Stimulated activated CD8-positive, alpha-beta memory T cell treated with anti-CD3 and anti-CD28 coated beads, Interleukin-2, amount 100 ng/mL, for 48 hours (primary cell): ENCODE data around the gene PAPOLB.

Experiments
- DNase-seq, 2 donors: peaks; one replicate each; pipeline ENCODE4 v3.0.0-alpha.2; 2020; ENCODE audit warnings: low read depth in 2 of 2

The PAPOLB gene

DNA sequence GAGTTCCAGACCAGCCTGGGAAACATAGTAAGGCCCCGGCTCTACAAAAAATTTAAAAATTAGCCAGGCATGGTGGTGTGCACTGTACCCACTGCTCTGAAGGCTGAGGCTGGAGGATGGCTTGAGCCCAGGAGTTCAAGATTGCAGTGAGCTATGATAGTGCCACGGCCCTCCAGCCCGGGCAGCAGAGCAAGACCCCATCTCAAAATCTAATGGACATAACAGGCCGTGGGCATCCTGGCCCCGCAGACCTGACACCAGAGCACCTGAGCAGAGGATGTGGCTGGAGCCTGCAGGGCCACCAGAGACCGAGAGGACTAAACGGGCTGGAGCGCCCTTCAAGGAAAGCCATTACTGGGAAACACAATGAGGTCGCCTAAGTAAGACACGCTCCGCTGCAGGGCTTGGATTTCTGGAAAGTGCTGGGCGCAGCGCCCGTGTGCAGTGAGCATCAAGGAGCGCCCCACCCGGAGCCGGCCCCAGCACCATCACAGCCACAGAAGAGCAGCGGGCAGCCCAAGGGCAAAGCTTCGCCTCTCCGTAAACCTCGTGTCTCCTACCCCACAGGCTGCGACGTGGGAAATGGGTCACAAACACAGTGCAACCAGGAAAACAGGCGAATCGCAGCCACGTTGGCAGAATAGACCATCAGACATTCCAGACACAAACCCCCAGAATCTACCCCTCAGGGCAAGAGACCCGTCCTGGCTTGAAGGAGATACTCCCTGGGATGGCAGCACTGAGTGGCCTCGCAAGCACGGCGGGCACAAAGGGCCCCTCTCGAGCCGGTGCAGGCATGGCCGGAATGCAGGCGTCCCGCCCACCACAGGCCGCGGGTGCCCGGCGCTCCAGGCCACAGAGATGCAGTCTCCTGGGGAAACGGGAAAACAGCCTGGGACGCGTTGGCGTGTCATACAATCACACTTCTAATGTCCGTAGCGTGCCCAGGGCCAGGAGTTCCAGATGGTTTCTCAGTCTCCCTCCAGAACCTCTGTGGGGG is 16.8 kb upstream of the PAPOLB start:
- no peak for DNase-seq

DNA sequence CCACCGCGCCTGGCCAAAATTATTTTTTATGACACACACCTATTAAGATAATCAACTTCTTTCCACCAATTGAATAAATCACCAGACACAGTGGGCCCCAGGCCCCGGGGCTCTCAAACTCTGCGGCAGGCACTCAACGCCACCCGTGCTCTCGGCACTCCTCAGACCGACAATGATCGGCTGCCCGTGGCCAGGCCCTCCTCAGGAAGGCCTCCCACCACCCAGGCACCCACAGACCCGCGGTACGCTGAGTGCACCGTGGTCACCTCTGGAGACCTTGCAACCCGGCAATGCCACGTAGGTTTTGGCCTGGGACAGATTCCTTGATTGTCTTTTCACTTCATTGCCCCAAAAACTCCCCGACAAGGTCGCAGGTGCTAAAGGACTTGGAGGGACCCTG is 14.8 kb upstream of the PAPOLB start:
- DNase-seq, result no peak

DNA sequence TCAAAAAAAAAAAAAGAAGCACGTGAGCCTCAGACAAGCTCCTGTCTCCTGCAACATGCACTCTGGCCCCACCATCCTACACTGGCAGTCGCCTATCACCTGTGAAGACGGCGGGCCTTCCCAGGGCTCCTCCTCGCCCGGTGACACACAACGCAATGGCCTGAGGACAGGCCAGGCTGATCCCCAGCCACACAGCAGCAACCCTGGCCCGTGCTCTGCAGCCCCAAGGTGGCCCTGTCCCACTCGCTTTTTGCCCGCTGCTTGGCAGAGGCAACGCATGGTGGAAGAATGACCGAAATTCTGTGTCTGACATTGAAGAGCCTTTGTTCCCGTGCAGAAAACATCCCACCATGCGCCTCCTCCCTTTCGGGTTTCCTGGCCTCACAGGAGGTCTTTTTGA is 13.6 kb upstream of the PAPOLB start:
- DNase-seq, result no peak

- DNase-seq, result no peak
Measured at GRCh38 chr7:4873071-4873944, 11.5 kb upstream of the PAPOLB start.

DNA sequence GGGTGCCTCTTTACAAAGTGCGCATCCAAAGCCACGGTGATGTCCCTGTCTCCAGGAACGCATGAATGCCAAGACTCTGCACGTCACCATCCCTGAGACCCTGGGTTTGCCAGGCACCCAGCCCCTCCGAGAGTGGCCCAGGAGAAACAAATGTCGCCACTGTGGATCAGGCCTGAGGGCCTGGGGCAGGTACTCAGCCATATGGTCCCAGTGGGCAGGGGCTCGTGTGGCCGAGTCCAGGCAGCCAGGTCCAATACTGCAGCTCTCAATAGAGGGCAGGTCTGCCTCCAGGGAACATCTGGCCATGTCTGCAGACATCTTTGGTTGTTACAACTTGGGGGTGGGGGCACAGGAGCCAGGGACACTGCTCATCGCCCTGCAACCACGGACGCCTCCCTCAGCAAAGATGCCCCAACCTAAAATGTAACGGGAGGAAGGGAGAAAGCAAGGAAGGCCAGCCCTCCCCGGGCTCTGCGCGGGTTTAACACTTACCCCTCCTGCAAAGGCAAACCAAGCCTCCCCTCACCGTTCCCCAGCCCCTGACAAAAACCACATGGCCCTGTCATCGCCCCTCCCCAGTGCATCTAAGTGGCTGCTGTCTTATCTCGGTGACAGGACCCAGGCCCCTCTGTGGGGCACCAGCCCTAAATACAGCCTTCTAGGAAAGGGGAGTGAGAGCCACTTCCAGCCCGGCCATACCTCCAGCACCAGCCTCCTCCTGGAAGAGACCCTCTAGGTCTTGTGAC is 10.3 kb upstream of the PAPOLB start:
- no peak for DNase-seq

DNA sequence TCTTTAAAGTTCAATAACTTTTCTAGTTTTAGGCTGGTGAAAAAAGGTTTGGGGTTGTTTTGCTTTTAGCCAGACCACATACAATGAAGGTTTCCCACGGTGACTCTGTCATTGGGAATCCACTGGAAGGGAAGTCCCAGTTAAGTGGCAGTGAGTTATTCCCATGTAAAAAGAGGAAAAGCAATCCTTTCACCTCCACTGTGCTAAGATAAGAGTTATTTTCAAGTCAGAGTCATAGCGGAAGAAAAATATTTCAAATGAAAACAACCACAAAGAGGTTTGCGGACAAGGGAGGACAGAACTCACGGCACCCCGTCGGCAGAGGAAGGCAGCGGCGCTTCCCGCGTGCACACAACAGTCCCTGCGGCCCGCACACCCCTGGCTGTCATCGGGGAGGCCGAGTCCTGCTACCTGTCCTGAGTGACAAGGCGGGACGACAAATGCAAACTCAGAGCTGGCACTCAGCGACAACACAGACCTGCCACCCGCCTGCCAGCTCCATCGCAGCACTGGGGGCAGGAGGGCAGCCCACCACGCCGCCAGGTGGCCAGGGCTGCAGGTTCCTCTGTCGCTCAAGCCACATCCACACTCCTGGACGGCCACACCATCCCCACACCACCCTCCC is 9.3 kb upstream of the PAPOLB start:
- no peak for DNase-seq

DNA sequence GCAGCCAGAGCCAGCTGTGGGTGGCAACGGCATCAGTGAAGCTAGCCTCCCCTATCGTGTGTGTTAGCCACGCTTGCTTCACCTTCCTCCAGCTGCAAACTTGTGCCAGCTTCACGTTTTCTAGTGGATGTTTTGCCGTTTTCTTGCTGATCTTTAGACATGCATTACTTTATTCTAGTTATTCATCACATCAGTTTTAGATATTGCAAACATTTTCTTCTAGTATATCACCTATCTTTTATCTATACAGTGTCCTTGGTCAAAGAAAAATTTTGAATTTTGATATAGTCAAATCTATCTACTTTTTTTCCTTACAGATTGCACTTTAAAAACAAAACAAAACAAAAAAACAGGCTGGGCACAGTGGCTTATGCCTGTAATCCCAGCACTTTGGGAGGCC is 6.7 kb upstream of the PAPOLB start:
- no peak for DNase-seq

- no peak for DNase-seq
Measured at GRCh38 chr7:4866528-4867496, 5.0 kb upstream of the PAPOLB start.

- DNase-seq, result no peak
Measured at GRCh38 chr7:4862156-4862555, 326 bp upstream of the PAPOLB start.

DNA sequence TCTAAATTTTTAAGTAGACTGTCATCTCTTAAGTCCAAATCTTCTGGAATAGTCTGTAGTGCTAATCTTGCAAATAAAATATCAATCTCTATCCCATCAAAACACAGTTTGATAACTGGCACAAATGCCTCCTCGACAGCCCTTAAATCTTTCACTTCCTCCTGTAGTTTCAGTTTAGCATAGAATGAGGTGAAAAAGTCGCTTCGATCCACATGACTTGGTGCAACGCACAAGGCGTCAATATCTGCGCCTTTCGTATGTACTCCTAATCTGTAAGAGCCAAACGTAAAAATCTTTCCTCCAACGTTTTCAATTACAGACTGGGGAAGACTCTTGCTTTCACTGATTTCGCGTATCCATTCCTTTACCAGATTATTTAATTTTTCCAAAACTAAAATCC is 603 bp downstream of the PAPOLB start:
- no peak for DNase-seq

DNA sequence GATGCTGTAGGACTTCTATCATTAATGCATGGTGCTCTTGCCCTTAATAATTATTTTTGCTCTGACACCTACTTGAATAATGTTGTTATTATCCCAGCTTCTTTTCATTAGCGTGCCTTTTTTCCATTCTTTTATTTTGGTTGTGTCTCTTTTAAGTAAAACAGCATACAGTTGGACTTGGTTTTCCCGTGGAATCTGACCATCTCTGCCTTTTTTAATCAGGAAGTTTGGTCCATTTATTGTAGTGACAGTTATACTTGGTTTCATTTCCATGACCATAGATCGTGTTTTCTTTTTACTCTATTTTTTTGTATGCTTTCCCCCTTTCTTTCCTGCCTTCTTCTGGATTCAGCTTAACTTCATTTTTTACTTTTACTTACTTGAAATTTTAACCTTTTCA is 4.6 kb downstream of the PAPOLB start:
- no peak for DNase-seq

- DNase-seq, result no peak
Measured at GRCh38 chr7:4856336-4857057, 5.3 kb downstream of the PAPOLB start.

DNA sequence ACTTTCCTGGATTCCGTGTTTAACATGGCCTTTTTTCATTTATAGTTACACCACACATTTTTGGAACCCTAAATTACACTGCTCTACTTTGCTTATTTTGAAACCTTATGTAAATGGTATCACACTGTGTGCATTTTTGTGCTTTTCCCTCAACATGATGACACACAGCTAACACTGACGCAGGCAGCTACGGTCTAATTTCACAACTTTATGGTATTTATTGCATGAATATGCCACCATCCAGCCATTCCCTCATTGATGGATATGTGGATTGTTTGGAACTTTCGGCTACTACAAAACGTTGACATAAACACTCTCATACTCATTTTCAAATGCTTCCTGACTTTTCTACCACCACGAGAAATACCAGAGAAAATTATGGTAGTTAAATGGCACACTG is 6.9 kb downstream of the PAPOLB start:
- DNase-seq, result no peak

GRCh38 chr7:4851459-4852422 is 10.1 kb downstream of the PAPOLB start:
- DNase-seq, result no peak

- DNase-seq, result no peak
Measured at GRCh38 chr7:4850262-4850795, 11.5 kb downstream of the PAPOLB start.

DNA sequence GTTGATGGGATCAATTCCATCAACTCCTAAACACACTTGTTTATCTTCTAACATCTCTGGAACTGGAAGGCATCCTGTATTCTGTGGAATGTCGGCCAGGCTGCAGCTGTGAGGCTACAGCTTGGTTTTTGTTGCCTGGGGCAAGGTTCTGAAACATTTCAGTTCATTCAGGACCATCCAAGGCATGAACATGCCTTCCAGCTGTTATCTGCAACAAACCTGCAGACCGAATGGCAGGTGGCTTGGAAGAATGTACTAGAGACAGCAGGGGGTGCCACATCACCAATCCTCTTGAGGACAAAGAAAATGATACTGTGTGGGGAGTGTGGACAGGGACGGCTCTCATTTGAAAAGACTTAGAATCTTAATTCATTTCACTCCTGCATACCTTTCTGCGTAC is 12.4 kb downstream of the PAPOLB start:
- DNase-seq, result no peak

GRCh38 chr7:4845740-4846142 is 16.1 kb downstream of the PAPOLB start:
- no peak for DNase-seq
